ENCODE measurements around the gene CACNA1I.
"Not testable (repeated sequence)": the region's sequence is repeated elsewhere in the genome, so short reads cannot be mapped to it uniquely, and the experiment has no call there.

Gene CACNA1I

DNA sequence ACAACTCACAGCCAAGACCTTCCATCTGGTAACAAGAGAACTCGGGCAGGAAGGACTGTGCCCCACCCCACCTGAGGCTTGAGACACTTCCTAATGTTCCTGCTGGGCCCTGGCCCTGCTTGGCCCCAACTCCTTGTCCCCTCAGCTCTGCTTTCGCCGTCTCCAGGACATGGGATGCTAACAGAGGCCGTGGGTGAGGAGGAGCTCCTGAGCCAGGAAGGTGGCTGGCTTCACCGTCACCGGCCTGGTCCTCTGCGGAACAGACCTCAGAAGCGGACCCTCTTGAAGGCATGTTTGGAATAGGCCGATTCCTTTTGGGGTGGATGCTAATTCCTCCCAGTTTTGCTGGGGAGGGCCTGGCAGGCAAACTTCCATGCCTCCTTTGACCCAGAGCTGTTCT, 154.3 kb downstream of the CACNA1I start:
- DNase-seq: no peak

DNA sequence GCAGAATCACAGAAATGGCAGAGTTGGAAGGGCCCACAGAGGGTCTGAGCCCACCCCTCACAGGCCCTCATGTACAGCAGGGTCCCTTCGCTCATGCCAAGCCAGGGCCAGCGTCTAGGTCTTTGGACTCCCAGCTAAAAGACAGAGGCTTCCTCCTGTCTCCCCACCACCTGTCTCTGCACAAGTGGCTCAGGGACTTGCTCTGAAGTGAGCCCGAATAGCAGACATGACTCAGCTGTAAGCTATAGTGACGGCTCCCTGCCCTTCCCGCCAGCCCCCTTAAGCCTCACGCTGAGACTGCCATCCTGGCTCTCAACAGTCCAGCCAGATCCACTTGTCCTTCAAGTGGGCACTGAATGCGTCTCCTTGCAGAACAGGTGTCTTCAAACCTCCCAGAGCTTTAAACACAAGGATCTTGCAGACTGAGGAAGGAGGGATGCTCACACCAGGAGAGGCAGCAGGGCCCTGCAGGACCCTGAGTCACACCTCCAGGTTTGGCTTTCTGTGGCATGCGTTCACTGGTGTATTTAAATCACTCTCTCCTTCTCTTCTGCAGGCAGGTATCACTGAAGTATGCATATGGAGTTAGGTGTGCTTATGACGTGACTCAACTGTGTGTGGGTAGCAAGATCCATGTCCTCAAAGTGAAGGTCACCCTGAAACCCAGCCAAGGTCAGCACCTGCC, 154.9 kb downstream of the CACNA1I start:
- peak; percentile 14 for DNase-seq

DNA sequence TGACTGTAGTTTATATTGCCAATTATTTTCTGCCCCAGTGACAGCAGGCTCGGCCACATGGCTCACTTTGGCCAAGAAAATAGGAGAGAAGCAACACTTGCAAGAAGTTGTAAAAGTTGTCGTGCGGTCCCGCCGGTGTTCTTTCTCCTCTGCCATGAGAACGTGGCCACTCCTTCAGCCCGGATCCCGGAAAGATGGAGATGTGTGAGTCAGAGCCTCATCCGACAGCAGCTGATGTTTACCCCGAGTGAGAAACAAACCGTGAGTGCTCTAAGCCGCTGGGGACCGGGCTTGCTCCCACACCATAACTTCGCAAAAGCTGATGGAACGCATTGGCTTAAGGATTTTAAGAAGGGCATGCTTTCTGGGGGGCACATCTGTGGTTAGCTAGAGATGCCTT, 157.0 kb downstream of the CACNA1I start:
- DNase-seq: peak; percentile 17

DNA sequence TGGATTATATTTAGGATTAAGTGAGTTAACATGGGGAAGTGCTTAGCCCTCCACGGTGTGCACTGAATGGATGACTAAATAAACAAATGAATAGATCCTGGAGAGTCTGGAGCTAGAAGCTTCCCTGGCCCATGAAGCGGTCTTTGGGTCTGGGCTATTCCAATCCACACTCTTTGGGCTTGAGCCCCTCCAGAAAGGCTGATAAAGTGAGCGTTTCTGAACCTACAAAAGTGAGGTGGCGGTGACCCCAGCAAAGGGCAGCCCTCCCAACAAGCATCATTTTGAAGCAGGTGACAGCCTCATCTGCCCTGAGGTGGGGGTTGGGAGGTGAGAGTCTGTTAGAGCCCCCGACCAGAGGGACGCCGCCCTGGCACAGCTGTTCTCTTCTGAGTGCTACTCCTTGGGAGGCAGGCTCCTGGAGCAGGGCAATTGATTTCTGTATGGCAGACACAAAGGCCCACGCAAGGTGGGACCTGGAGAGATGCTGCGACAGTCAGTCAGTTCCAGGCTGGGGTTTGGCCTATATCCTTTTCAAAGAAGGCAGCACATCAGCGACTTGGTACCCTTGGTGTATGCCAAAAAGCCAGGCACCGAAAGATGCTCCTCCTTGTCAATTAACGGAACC, 157.8 kb downstream of the CACNA1I start:
- peak; percentile 3 for DNase-seq

DNA sequence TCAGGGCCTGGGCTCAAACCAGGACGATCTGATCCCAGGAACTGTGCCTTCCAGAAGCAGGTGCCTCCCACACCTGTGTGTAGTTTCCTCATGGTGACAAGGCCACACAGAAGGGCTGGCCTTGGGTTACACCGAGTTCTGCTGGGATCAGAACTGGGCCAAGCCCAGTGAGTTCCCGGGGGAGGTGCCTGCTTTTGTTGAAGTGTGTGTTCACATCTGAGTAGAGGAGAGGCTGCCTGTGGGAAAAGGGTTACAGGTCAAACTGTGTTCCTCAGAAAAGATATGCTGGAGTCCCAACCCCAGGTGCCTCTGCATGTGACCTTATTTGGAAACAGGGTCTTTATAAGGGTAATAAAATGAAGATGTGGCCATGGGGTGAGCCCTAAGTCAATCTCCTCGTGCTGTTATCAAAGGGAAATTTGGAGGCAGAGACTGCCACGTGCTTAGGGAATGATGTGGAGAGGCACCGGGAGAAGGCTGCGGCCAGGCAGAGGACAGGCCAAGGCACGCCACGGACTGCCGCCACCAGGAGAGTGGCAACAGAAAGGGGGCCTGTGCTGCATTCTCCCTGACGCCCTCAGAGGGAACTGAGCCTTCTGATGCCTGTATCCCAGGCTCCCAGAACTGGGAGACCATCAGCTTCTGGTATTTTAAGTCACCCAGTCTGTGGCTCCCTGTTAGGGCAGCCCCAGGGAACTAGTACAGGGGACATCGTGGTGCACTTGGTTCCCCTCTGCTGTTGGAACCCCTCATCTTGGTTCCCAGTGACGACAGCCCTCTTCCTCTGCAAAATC, 158.8 kb downstream of the CACNA1I start:
- no peak for DNase-seq

DNA sequence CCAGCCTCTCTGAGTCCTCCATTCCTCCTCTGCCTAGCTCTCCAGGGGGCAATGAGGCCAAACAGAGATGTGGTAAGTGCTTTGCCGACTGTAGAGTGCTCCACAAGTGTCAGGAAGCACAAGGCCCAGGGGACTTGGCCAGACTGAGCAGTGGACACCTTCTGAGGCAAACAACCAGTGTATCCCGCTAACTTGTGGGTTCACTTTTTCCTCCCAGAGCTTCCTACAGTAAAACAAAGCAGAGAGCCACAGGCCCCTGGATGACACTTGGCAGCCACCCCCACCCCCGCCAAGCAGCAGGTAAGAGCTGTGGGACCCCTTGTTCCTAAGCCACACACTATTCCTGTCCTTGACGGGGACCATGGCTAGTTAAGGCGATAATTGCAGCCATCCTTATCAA, 160.9 kb downstream of the CACNA1I start:
- DNase-seq: no peak

DNA sequence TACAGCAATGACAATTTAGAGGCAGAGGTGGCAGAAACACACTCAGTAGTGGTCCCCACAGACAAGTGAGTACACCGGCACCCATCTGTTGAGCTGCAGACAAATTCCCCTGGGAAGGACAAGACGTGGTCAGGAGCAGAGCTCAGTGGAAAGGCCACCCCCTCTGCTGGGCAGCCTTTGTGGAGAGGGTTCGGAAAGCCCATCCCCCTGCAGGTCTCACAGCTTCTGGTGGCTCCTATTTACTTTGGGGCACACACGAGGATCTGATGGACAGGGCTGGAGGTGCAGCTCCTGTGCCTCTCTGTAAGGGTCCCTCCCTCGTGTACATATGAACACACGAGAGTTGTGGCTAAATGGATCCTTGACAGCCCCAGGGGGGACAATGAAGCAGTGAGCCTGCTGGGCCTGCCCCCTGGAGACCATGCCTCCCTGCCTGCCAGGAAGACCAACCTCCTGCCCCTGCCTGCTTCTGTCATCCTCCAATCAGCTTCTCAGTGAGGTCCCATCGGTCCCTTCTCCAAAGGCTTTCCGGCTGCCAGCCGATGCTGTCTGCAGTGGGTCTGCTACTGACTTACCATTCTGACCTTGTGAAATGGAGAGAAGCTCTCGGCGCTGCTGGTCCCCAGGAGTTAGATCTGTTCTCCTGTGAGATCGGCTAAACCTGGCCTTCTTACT, 161.5 kb downstream of the CACNA1I start:
- DNase-seq: no peak

DNA sequence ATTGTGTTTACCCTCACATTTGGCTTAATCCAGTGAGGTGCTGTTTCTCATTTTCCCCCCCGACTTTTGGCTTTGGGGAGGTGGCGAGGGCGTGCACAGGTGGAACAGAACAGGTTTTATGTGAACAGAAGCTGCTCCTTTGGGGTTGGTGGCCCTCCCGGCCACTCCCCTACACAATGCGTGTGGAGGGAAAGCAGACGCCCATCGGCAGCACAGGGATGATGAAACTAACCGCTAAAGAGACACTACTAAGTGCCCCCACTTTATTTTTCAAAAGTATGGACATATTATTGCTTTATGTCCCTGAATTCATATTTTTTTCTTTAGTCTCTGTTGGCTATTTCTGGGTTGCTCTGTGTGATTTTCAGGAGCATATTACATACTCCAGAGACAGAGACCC, 162.1 kb downstream of the CACNA1I start:
- no peak for DNase-seq

DNA sequence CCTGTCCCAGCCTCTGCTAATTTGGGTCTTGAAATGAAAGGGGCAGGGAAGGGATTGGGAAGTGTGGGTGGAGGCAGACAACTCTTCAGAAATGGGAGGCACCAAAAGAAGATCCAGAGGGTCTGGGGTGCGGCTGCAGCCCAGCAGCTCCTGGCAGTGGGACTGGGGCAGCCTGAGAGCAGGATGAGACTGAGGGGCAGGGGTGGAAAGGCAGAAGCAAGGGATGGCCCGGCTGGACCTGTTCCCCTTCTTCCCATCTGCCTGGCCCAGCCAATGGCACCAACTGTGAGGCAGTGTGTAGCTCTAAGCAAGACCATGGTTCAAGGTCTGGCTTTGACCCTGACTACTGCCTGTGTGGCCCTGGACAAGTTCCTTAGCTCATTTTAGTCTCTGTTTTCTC, 162.6 kb downstream of the CACNA1I start:
- no peak for DNase-seq

DNA sequence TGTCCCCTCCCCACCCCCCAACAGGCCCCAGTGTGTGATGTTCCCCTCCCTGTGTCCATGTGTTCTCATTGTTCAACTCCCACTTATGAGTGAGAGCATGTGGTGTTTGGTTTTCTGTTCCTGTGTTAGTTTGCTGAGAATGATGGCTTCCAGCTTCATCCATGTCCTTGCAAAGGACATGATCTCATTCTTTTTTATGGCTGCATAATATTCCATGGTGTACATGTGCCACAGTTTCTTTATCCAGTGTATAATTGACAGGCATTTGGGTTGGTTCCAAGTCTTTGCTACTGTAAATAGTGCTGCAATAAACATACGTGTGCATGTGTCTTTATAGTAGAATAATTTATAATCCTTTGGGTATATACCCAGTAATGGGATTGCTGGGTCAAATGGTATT, 163.5 kb downstream of the CACNA1I start:
- not testable (repeated sequence) for DNase-seq

DNA sequence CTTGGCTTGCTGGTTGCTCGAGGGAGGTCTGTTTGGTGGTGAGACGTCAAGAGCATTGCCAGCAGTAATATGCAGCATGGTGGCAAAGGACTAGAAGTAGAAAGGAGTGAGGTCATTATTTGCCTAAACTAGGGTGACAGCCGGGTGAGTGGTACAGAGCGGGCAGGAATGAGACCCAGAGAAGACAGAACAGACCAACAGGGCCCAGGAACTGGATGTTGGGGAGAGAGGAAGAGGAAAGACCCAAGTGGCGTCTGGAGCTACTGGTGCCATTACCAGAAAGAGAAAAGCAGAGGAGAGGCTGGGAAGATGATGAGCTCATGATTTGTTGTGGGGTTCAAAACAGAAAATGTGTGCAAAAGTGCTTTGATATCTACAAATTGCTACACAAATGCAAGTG, 164.3 kb downstream of the CACNA1I start:
- DNase-seq: no peak

DNA sequence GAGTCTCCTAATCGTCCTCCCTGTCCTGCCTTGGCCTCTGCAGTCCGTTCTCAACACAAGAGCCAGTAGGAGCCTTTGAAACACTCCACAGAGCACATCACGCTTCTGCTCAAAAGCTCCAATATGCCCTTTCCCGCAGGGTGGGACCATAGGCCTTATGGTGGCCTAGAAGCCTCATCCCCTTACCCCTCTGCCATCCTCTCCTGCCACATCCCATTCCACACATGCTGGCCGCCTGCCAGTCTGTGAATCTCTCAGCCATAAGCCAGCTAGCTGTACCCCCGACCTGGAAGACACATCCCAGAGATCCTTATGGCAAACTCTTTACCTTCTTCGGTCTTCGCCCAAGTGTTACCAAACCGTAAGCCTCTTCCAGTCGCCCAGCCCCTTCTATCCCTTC, 165.2 kb downstream of the CACNA1I start:
- DNase-seq: no peak

DNA sequence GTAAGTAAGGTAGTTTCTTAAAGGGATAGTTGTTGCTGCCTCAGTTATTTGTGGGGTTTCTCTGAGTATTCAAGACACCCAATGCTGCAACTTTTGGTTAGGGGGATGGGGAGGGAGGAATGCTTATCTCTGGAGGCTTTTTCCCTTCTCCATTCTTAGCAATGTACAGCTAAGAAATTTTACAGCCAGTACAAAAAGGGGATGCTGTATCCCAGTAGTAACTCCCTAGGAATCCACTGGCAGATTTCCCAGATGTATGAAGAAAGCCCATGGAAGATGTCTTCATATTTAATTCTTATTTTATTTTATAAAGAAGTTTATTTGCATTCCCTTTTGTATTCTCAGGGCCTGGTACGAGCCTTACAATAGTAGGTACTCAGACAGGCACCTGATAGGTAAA, 168.2 kb downstream of the CACNA1I start:
- no peak for DNase-seq

All from NCI-H510A treated with DMSO at 0.1 percent for 48 hours (cell line).